ENCODE results near the gene ARGLU1.

The ARGLU1 gene

GRCh38 chr13:106597186-106597585 lies 29.2 kb upstream of the ARGLU1 start:
- no peak overlapping the region for H3K4me3 ChIP-seq (ENCODE audit: insufficient read depth, low read length, poor library complexity, severe bottlenecking)
- H3K27ac ChIP-seq (ENCODE audit: low read depth, low read length) = no peak overlapping the region
- no peaks in the 10 kb centered on the region for H3K27me3 ChIP-seq (ENCODE audit: low read length)
- no peaks in the 10 kb centered on the region for H3F3A ChIP-seq (ENCODE audit: insufficient read depth)
- no peaks in the 10 kb centered on the region for H4K20me1 ChIP-seq (ENCODE audit: low read depth, low read length)
- H3K9me2 ChIP-seq (replicated peaks; ENCODE audit: insufficient read depth, low read length) = no peaks in the 10 kb centered on the region
- no peaks in the 10 kb centered on the region for H3K9me3 ChIP-seq (ENCODE audit: insufficient read depth, low read length)
- TF ChIP-seq, protein P1, sequence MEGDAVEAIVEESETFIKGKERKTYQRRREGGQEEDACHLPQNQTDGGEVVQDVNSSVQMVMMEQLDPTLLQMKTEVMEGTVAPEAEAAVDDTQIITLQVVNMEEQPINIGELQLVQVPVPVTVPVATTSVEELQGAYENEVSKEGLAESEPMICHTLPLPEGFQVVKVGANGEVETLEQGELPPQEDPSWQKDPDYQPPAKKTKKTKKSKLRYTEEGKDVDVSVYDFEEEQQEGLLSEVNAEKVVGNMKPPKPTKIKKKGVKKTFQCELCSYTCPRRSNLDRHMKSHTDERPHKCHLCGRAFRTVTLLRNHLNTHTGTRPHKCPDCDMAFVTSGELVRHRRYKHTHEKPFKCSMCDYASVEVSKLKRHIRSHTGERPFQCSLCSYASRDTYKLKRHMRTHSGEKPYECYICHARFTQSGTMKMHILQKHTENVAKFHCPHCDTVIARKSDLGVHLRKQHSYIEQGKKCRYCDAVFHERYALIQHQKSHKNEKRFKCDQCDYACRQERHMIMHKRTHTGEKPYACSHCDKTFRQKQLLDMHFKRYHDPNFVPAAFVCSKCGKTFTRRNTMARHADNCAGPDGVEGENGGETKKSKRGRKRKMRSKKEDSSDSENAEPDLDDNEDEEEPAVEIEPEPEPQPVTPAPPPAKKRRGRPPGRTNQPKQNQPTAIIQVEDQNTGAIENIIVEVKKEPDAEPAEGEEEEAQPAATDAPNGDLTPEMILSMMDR (IDR thresholded peaks at IDR 0.05; ENCODE audit: insufficient read depth, low read length, poor library complexity, severe bottlenecking) = no peak
- TF ChIP-seq EZH2phosphoT487 (conservative IDR thresholded peaks at IDR 0.05; ENCODE audit: low read length) = no peak
- H3K36me3 ChIP-seq (ENCODE audit: low read length) = no peaks in the 10 kb centered on the region
- H3K79me2 ChIP-seq (ENCODE audit: insufficient read depth, low read length) = no peaks in the 10 kb centered on the region
- no peak overlapping the region for H2AFZ ChIP-seq (ENCODE audit: low read depth, low read length, severe bottlenecking)
- H3K4me2 ChIP-seq (ENCODE audit: low read depth, low read length, poor library complexity, severe bottlenecking) = no peak overlapping the region
- no peak overlapping the region for H3K9ac ChIP-seq (ENCODE audit: low read length)

DNA sequence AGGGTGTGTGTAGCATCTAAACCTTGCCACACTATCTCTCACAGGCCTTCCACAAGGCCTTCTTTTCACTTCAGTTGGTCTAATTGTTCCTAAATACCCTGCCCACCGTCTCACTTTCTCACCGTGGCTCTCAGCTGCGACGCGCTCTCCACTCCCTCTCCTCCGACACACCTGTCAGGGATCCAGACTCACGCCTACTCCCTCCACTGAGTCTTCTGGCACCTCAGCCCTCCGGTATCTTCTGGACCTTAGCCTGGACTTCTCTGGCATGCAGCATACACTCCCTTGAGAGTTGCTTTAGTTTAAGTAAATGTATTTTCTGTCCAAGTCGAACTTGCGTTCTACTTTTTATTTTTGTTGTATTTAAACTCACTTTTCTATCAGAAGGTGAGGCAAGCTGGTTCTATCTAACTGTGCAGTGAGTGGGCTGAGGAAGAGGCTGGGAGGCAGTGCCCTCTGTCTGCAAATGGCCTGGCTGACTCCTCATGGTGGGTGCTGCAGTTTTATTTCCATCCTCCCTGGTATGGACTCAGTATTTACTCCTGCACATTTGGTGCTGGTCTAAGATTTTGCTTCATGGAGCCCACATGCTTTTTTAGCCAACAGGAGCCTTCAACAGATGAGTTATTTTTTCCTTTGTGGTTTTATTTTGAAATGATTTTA lies 28.5 kb upstream of the ARGLU1 start:
- no peaks in the 10 kb centered on the region for H3K9me2 ChIP-seq (replicated peaks; ENCODE audit: insufficient read depth, low read length)
- H3K27me3 ChIP-seq (ENCODE audit: low read length) = no peaks in the 10 kb centered on the region
- no peak overlapping the region for H3K27ac ChIP-seq (ENCODE audit: low read depth, low read length)
- no peaks in the 10 kb centered on the region for H3K36me3 ChIP-seq (ENCODE audit: low read length)
- TF ChIP-seq, protein P1 (IDR thresholded peaks at IDR 0.05; ENCODE audit: insufficient read depth, low read length, poor library complexity, severe bottlenecking) = no peak
- TF ChIP-seq EZH2phosphoT487 (conservative IDR thresholded peaks at IDR 0.05; ENCODE audit: low read length) = no peak
- no peak overlapping the region for H3K9ac ChIP-seq (ENCODE audit: low read length)
- no peak overlapping the region for H3K4me2 ChIP-seq (ENCODE audit: low read depth, low read length, poor library complexity, severe bottlenecking)
- H3K4me3 ChIP-seq (ENCODE audit: insufficient read depth, low read length, poor library complexity, severe bottlenecking) = no peak overlapping the region
- H4K20me1 ChIP-seq (ENCODE audit: low read depth, low read length) = no peaks in the 10 kb centered on the region
- no peaks in the 10 kb centered on the region for H3F3A ChIP-seq (ENCODE audit: insufficient read depth)
- no peaks in the 10 kb centered on the region for H3K9me3 ChIP-seq (ENCODE audit: insufficient read depth, low read length)
- H2AFZ ChIP-seq (ENCODE audit: low read depth, low read length, severe bottlenecking) = no peak overlapping the region
- no peaks in the 10 kb centered on the region for H3K79me2 ChIP-seq (ENCODE audit: insufficient read depth, low read length)

DNA sequence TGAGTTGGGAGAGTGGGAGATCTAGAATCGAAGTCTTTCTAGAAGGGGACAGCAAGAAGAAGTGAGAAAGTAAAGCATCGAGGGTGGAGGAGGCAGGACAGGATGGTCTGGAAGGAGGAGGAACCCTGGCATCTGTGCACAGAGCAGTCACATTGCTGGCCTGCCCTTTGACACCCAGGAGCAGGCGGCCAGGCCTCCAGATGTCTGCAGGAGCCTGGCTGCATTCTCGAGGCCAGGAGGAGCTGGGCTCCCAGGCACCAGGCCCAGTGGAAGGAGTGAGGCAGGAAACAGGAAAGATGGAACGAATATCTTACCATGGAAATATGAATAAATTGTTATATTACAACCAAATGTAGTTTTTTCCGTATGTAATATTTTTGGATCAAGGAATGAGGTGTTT lies 27.7 kb upstream of the ARGLU1 start:
- Histone ChIP-seq H3K36me3 (ENCODE audit: low read length) (no peaks in the 10 kb centered on the region), H3K4me2 (ENCODE audit: low read depth, low read length, poor library complexity, severe bottlenecking) (no peak overlapping the region), H3K9me2 (replicated peaks; ENCODE audit: insufficient read depth, low read length) (no peaks in the 10 kb centered on the region), H3K27me3 (ENCODE audit: low read length) (no peaks in the 10 kb centered on the region), H4K20me1 (ENCODE audit: low read depth, low read length) (no peaks in the 10 kb centered on the region), H3K79me2 (ENCODE audit: insufficient read depth, low read length) (no peaks in the 10 kb centered on the region), H2AFZ (ENCODE audit: low read depth, low read length, severe bottlenecking) (no peak overlapping the region), H3K4me3 (ENCODE audit: insufficient read depth, low read length, poor library complexity, severe bottlenecking) (no peak overlapping the region), H3K9ac (ENCODE audit: low read length) (no peak overlapping the region), H3K27ac (ENCODE audit: low read depth, low read length) (no peak overlapping the region), H3K9me3 (ENCODE audit: insufficient read depth, low read length) (no peaks in the 10 kb centered on the region), H3F3A (ENCODE audit: insufficient read depth) (no peaks in the 10 kb centered on the region)
- TF ChIP-seq, protein P1 (IDR thresholded peaks at IDR 0.05; ENCODE audit: insufficient read depth, low read length, poor library complexity, severe bottlenecking) = no peak
- TF ChIP-seq EZH2phosphoT487 (conservative IDR thresholded peaks at IDR 0.05; ENCODE audit: low read length) = no peak
